NCI-H69 (cell line): ENCODE data around the gene DTNA.

Experiments used
- DNase-seq: peaks from one replicate; lab custom pipeline; 2025; lab: John Stamatoyannopoulos, UW

The DTNA gene

DNA sequence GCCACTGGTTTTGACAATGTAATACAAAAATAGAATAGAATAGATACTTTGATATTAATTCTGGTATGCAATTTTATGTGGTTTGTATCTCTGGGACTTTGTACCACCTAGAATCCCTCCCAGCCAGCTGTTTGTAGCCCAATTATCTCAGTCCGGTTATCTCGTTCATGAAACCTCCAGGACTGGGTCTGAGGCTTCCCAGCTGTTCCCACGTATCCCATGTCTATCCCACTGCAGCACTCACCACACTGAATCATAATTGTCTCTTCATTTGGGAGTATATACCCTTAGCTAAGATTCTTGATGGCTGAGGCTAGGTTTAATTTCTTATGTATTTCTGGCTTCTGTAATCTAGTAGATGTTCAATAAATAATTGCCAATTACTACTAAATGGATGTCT lies 226.7 kb downstream of the DTNA start:
- DNase-seq, result no peak

DNA sequence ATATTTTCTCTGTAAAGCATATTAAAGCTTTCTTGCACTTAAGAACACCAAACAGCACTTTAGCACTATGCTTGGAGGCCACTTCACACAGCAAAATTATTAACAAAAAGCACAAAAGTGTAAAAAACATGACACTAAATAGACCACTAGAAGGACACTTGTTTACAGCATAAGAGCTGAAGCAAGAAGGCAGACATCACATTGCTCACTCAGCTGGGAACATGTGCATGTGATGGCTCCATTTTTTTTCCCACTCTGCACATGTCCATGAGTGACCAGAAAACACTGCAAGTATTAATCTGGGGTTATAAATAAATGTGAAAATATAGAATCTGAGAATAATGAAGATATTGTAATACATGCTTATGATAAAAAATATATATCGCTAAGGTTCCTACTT lies 228.0 kb downstream of the DTNA start:
- DNase-seq, result no peak
